Fibroblast of villous mesenchyme (primary cell): ENCODE data around the gene S100B. TPM values are rescaled to one million over a fixed set of nuclear protein-coding genes. Genes with fewer than 3 reads are reported as not detected.

Experiments used
- DNase-seq: peaks from one replicate; pipeline ENCODE4 v3.0.0-alpha.2; 2010; ENCODE audit warnings: low read depth
- H3K4me3 ChIP-seq: 2 replicates; pipeline ENCODE4 v1.5.1; 2011; ENCODE audit warnings: low read depth, mild to moderate bottlenecking, low read length
- CTCF ChIP-seq: IDR thresholded peaks from 2 replicates; pipeline ENCODE4 v1.5.1; 2012; ENCODE audit warnings: low read depth, mild to moderate bottlenecking, low read length; ENCODE audit not compliant: insufficient read depth
- total RNA-seq: library from RNA; depleted of rRNA; stranded (reverse); fragments of >200 nt; gene quantifications from 2 replicates; pipeline ENCODE4 v1.2.3, GENCODE V29; 2012

S100B gene
- total RNA-seq, 1 donor: not detected

- H3K4me3 ChIP-seq: no peak overlapping the region
- no peak for TF ChIP-seq CTCF
- DNase-seq: no peak
Observed at GRCh38 chr21:46621457-46622182, 16.7 kb upstream of the S100B start.

GRCh38 chr21:46620846-46621245 lies 16.0 kb upstream of the S100B start:
- TF ChIP-seq CTCF: no peak
- DNase-seq: no peak
- H3K4me3 ChIP-seq: no peak overlapping the region

- TF ChIP-seq CTCF: no peak
- no peak for DNase-seq
Observed at GRCh38 chr21:46619846-46620245, 15.0 kb upstream of the S100B start.

GRCh38 chr21:46618738-46619379 lies 14.0 kb upstream of the S100B start:
- DNase-seq: no peak
- no peak for TF ChIP-seq CTCF
- no peak overlapping the region for H3K4me3 ChIP-seq

More at GRCh38 chr21:46619846-46620245, 15.0 kb upstream of the S100B start:
- no peak overlapping the region for H3K4me3 ChIP-seq

GRCh38 chr21:46617267-46618051 lies 12.6 kb upstream of the S100B start:
- DNase-seq: peak; percentile 41
- H3K4me3 ChIP-seq: no peak overlapping the region
- no peak for TF ChIP-seq CTCF

GRCh38 chr21:46616656-46617055 lies 11.8 kb upstream of the S100B start:
- H3K4me3 ChIP-seq: no peak overlapping the region
- no peak for DNase-seq
- no peak for TF ChIP-seq CTCF
